CD14-positive monocyte (primary cell): ENCODE results near the gene TUBB6. TPM values are rescaled to one million over a fixed set of nuclear protein-coding genes. Genes with fewer than 3 reads are reported as not detected.

Experiments
- DNase-seq, 3 donors: peaks; one replicate each; pipeline ENCODE4 v3.0.0-alpha.2; 2011 to 2022
- H2AFZ ChIP-seq: 2 replicates; pipeline ENCODE4 v1.6.0; 2012; ENCODE audit warnings: mild to moderate bottlenecking, low read depth, low read length, inconsistent platforms; ENCODE audit not compliant: insufficient read depth, poor library complexity, severe bottlenecking
- H3K27ac ChIP-seq, 2 donors: 1 replicate in 1 of 2; 2 replicates in 1 of 2; pipeline ENCODE4 v1.5.1; 2012 to 2013; ENCODE audit warnings: low read length in 2 of 2, control low read depth in 1 of 2, inconsistent platforms in 1 of 2, low read depth in 1 of 2, mild to moderate bottlenecking in 1 of 2
- H3K27me3 ChIP-seq, 2 donors: one replicate each; pipeline versions ENCODE4 v1.6.0 to v1.6.1; 2011 to 2013; ENCODE audit warnings: low read length in 2 of 2; ENCODE audit not compliant: control insufficient read depth in 2 of 2, insufficient read depth in 2 of 2
- H3K36me3 ChIP-seq, 2 donors: replicated peaks in 1 of 2; 1 replicate in 1 of 2; 2 replicates in 1 of 2; pipeline versions ENCODE4 v1.5.1 to v1.6.1; 2012 to 2013; ENCODE audit warnings: low read length in 2 of 2, control low read depth in 1 of 2, inconsistent platforms in 1 of 2, mild to moderate bottlenecking in 1 of 2; ENCODE audit not compliant: insufficient read depth in 2 of 2, control insufficient read depth in 1 of 2
- H3K4me1 ChIP-seq, 2 donors: 1 replicate in 1 of 2; 2 replicates in 1 of 2; pipeline versions ENCODE4 v1.5.1 to v1.6.1; 2012 to 2013; ENCODE audit warnings: low read length in 2 of 2, control low read depth in 1 of 2, inconsistent platforms in 1 of 2, mild to moderate bottlenecking in 1 of 2, moderate library complexity in 1 of 2; ENCODE audit not compliant: insufficient read depth in 2 of 2, control insufficient read depth in 1 of 2
- H3K4me2 ChIP-seq: replicated peaks from 2 replicates; pipeline ENCODE3; 2012; ENCODE audit warnings: low read length, moderate library complexity, mild to moderate bottlenecking; ENCODE audit not compliant: poor library complexity, severe bottlenecking; ENCODE audit errors: extremely low read depth
- H3K4me3 ChIP-seq, 3 experiments: fragments of 200-600 bp in 1 of 3; sonication (generic) in 1 of 3; replicated peaks in 1 of 3; 1 replicate in 2 of 3; 2 replicates in 1 of 3; pipeline ENCODE4 v1.5.1; 2011 to 2013; ENCODE audit warnings: low read length in 3 of 3, mild to moderate bottlenecking in 3 of 3, control low read depth in 2 of 3, low read depth in 2 of 3, inconsistent platforms in 1 of 3, moderate library complexity in 1 of 3
- H3K79me2 ChIP-seq: 2 replicates; pipeline ENCODE4 v1.6.0; 2012; ENCODE audit warnings: mild to moderate bottlenecking, control low read depth, inconsistent platforms, low read length, moderate library complexity; ENCODE audit not compliant: insufficient read depth
- H3K9ac ChIP-seq: 2 replicates; pipeline ENCODE4 v1.6.0; 2017; ENCODE audit warnings: low read length, mild to moderate bottlenecking; ENCODE audit not compliant: insufficient read depth, poor library complexity, severe bottlenecking
- H3K9me3 ChIP-seq, 2 donors: replicated peaks in 1 of 2; 1 replicate in 1 of 2; 2 replicates in 1 of 2; pipeline versions ENCODE4 v1.5.1 to v1.6.1; 2012 to 2013; ENCODE audit warnings: low read length in 2 of 2, control low read depth in 1 of 2; ENCODE audit not compliant: control insufficient read depth in 1 of 2, insufficient read depth in 1 of 2
- H4K20me1 ChIP-seq: 2 replicates; pipeline ENCODE4 v1.6.0; 2012; ENCODE audit warnings: mild to moderate bottlenecking, low read length, control low read depth, moderate library complexity; ENCODE audit not compliant: insufficient read depth
- H3K27ac Mint-ChIP-seq, 7 donors: one replicate each; pipeline ENCODE4 v1.8.0; 2020; ENCODE audit warnings: mild to moderate bottlenecking in 7 of 7, mixed read lengths in 7 of 7, moderate library complexity in 6 of 7, inconsistent platforms in 2 of 7
- H3K27me3 Mint-ChIP-seq, 3 donors: one replicate each; pipeline ENCODE4 v1.8.0; 2021 to 2022; ENCODE audit warnings: low read depth in 3 of 3, mild to moderate bottlenecking in 3 of 3, mixed read lengths in 3 of 3, moderate library complexity in 3 of 3, inconsistent platforms in 1 of 3
- H3K36me3 Mint-ChIP-seq, 2 donors: one replicate each; pipeline ENCODE4 v1.8.0; 2020; ENCODE audit warnings: mixed read lengths in 2 of 2, inconsistent platforms in 1 of 2, mild to moderate bottlenecking in 1 of 2
- H3K4me1 Mint-ChIP-seq: one replicate; pipeline ENCODE4 v1.8.0; 2020; ENCODE audit warnings: mild to moderate bottlenecking, mixed read lengths
- H3K4me3 Mint-ChIP-seq, 2 donors: one replicate each; pipeline ENCODE4 v1.8.0; 2020; ENCODE audit warnings: mild to moderate bottlenecking in 2 of 2, mixed read lengths in 2 of 2, moderate library complexity in 1 of 2
- H3K9me3 Mint-ChIP-seq, 7 donors: one replicate each; pipeline ENCODE4 v1.8.0; 2020 to 2022; ENCODE audit warnings: mixed read lengths in 7 of 7, mild to moderate bottlenecking in 6 of 7, moderate library complexity in 6 of 7, inconsistent platforms in 2 of 7
- WGBS: methylation state at CpG from one replicate; pipeline ENCODE4 v1.1.5; 2013; ENCODE audit warnings: missing lambda C conversion rate; ENCODE audit not compliant: insufficient coverage; 5-methylcytosine and 5-hydroxymethylcytosine counted together
- intact Hi-C, 2 donors: fragments of 100-400 bp; cut with micrococcal nuclease; formaldehyde crosslinking; loops; one replicate each; pipeline versions ENCODE4 v1.15.0 to v1.15.1; 2023
- polyA plus RNA-seq, 3 donors: library from polyadenylated mRNA; depleted of rRNA in 1 of 3; unstranded in 2 of 3; stranded (reverse) in 1 of 3; fragments of 300-500 nt in 2 of 3; fragments of >200 nt in 1 of 3; fragmentation: Illumina TruSeq in 2 of 3; gene quantifications; 1 replicate in 2 of 3; 2 replicates in 1 of 3; pipeline ENCODE4 v1.2.3, GENCODE V29; 2012 to 2021
- TF ChIP-seq, protein P1 (sequence below): fragments of 200-600 bp; IDR thresholded peaks from one replicate; pipeline ENCODE4 v1.8.0; 2022; ENCODE audit warnings: antibody characterized with exemption, mild to moderate bottlenecking

TUBB6 gene
- polyA plus RNA-seq, 3 donors = 15.8 to 34.9 (median 27.6) TPM

DNA sequence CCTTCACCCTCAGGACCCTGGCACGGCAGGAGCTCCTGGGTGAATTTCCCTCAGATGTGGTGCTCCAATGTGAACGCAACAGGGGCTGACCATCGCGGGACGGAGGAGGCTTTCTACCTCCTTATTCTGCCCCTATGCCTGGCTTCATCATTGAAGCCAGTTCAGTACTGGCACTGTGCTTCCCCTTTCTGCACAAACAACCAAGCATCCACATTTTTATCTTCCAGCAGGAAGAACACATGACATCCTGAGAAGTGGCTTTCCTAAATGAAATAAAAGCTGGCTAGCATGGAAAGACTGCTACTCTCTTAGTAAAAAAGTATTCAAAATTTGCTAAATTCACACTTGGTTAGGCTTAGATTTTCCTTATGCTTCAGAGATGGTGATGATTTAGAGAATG, 44.1 kb downstream of the TUBB6 start:
- Mint-ChIP-seq H3K27me3 (peaks cover 0 to 2% (median 0%) of the 10 kb centered on the region in 3 donors), H3K9me3 (no peaks in the 10 kb centered on the region), H3K4me3 (no peak overlapping the region), H3K27ac (no peak overlapping the region), H3K4me1 (no peaks in the 10 kb centered on the region), H3K36me3 (peaks cover 77 to 91% of the 10 kb centered on the region in 2 donors)
- H3K27me3 ChIP-seq = no peaks in the 10 kb centered on the region
- intact Hi-C loops = no loop called here
- no peak overlapping the region for H3K4me2 ChIP-seq
- no peaks in the 10 kb centered on the region for H3K9me3 ChIP-seq
- no peak overlapping the region for H3K4me3 ChIP-seq
- peaks cover 72 to 98% of the 10 kb centered on the region in 2 donors for H3K36me3 ChIP-seq
- H3K9ac ChIP-seq = no peak overlapping the region
- H3K79me2 ChIP-seq = no peaks in the 10 kb centered on the region
- 95% methylated on average over 5 of the region's 5 CpGs for WGBS
- no peak overlapping the region for H2AFZ ChIP-seq
- H3K27ac ChIP-seq = no peak overlapping the region
- TF ChIP-seq, protein P1, sequence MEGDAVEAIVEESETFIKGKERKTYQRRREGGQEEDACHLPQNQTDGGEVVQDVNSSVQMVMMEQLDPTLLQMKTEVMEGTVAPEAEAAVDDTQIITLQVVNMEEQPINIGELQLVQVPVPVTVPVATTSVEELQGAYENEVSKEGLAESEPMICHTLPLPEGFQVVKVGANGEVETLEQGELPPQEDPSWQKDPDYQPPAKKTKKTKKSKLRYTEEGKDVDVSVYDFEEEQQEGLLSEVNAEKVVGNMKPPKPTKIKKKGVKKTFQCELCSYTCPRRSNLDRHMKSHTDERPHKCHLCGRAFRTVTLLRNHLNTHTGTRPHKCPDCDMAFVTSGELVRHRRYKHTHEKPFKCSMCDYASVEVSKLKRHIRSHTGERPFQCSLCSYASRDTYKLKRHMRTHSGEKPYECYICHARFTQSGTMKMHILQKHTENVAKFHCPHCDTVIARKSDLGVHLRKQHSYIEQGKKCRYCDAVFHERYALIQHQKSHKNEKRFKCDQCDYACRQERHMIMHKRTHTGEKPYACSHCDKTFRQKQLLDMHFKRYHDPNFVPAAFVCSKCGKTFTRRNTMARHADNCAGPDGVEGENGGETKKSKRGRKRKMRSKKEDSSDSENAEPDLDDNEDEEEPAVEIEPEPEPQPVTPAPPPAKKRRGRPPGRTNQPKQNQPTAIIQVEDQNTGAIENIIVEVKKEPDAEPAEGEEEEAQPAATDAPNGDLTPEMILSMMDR = no peak
- no peaks in the 10 kb centered on the region for H3K4me1 ChIP-seq
- DNase-seq = no peak
- no peaks in the 10 kb centered on the region for H4K20me1 ChIP-seq

DNA sequence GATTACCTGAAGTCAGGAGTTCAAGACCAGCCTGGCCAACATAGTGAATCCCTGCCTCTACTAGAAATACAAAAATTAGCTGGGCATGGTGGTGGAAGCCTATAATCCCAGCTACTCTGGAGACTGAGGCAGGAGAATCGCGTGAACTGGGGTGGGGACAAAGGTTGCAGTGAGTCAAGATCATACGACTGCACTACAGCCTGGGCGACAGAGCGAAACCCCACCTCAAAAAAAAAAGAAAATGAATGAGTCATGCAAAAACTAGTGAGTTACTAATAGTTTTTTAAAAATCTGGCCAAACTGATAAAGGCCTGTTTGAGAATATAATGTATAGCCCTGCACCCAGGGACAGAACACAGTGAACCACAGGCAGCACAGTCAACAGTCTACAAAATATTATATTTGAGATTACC, 51.5 kb downstream of the TUBB6 start:
- no peaks in the 10 kb centered on the region for H3K9me3 ChIP-seq
- H3K4me3 Mint-ChIP-seq = no peak overlapping the region
- no peaks in the 10 kb centered on the region for H3K27me3 Mint-ChIP-seq
- H3K36me3 Mint-ChIP-seq = peaks cover 80 to 90% of the 10 kb centered on the region in 2 donors
- H4K20me1 ChIP-seq = no peaks in the 10 kb centered on the region
- TF ChIP-seq, protein P1 = no peak
- H3K4me3 ChIP-seq = no peak overlapping the region
- no peaks in the 10 kb centered on the region for H3K9me3 Mint-ChIP-seq
- no peak overlapping the region for H3K4me2 ChIP-seq
- H3K27ac Mint-ChIP-seq = no peak overlapping the region
- peaks cover 4% of the 10 kb centered on the region for H3K79me2 ChIP-seq
- H3K27ac ChIP-seq = no peak overlapping the region
- no peaks in the 10 kb centered on the region for H3K27me3 ChIP-seq
- no peak overlapping the region for H3K9ac ChIP-seq
- intact Hi-C loops = no loop called here
- H2AFZ ChIP-seq = no peak overlapping the region
- H3K36me3 ChIP-seq = peaks cover 89 to 98% of the 10 kb centered on the region in 2 donors
- no peak for DNase-seq
- H3K4me1 ChIP-seq = peaks cover 2 to 5% of the 10 kb centered on the region in 2 donors
- no CpG with 5 or more reads among the region's 5 CpGs for WGBS
- H3K4me1 Mint-ChIP-seq = peaks cover 5% of the 10 kb centered on the region
